ENCODE results near the gene RAD23A. TPM values are rescaled to one million over a fixed set of nuclear protein-coding genes. Genes with fewer than 3 reads are reported as not detected.
A peak's percentile ranks its signal among the peaks of the same experiment; 100 is the strongest.

RAD23A gene
- total RNA-seq, 1 donor from 2014 or later = 80.7 TPM

DNA sequence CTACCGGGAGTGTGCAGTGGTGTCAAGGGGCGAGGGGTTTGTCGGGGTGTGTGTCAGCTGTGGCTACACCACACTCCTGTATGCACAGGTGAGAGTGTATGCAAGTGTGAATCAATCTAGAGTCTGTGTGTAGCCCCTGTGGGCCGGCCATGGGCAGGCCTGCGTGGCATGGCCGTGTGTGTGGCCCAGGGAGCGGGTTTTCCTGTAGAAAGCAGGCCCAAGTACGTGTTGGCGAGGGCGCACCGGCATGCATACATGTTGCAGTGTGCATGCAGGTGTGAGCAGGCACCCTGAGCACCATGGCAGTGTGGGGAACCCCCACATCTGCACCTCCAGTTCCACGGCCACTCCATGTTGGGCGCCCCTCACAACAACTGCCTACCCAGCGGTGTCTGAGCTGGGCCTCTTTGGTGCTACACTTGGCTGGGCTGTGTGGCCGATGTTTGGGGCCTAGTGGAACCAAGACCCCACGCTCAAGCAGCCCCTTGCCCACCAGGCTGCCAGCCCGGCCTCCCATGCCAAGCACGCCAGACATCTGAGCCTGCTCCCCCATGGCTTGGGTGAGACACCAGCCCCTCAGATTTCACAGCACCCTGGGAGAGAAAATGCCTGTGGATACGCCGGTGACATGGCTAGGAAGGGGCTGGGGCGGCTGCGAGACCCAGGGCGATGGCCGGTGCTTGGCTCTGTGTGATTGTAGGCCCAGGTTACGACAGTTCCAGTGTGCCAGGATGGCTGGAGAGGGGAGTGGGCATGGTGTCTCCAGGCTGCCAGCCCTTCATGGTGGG lies 51.7 kb downstream of the RAD23A start:
- H3K27ac Mint-ChIP-seq = no peak overlapping the region
- peaks cover 16% of the 10 kb centered on the region for H3K4me1 Mint-ChIP-seq
- no peak for TF ChIP-seq CTCF (IDR thresholded peaks at IDR 0.05; ENCODE audit: unreplicated experiment)
- DNase-seq (ENCODE audit: low spot score in 2 of 2, unreplicated experiment in 2 of 2) = no peak
- H3K4me3 Mint-ChIP-seq = peak overlapping the region; percentile 62
- peaks cover 17% of the 10 kb centered on the region for H3K36me3 Mint-ChIP-seq
- H3K27me3 Mint-ChIP-seq (ENCODE audit: low read depth) = peaks cover 82% of the 10 kb centered on the region
- H3K9me3 Mint-ChIP-seq = no peaks in the 10 kb centered on the region

DNA sequence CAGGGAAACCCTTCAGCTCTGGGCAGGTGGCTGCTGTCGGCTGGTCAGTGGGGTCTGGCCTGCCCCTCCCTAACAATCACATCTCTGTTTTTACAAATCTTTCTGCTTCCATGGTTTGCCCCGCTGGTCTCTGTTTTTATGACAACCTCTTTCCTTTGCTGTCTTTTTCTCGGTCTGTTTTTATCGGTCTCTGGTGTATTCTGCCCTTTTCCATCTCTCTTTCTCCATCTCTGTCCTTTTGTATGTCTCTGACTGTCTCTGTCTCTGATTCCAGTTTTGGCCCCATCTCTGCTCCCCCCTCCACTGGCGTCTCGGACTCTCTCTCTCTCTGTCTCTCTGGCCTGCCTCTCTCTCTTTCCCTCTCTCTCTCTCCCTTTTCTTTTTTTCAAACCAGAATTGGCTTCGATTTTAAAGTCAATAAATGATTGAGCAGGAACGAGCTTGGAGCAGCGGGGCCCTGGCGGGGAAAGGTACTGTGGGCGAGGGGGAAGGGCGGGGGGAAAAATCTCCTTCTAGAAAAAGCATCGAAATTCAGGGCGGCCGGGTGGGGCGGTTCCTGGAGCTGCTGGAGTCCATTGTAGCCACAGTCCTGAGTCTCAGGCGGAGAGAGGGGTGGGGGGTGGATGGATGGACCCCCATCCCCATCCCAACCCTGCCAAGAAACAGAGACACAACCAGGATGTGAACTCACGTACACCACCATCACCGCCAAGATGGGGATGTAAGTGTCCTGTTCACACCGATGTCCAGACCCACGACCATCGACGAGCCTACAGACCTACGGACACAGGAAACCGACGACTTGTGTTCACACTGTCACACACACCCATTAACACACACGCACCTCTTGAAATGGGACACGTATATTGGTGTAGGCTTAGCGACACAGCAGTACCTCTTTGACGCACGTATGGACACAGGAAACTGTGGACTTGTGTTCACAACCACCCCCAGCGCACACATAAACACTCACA lies 52.6 kb downstream of the RAD23A start:
- Mint-ChIP-seq H3K4me3 (peak overlapping the region; percentile 27), H3K4me1 (peaks cover 19% of the 10 kb centered on the region), H3K36me3 (peaks cover 19% of the 10 kb centered on the region), H3K9me3 (no peaks in the 10 kb centered on the region), H3K27ac (no peak overlapping the region), H3K27me3 (ENCODE audit: low read depth) (peaks cover 79% of the 10 kb centered on the region)
- DNase-seq (ENCODE audit: low spot score in 2 of 2, unreplicated experiment in 2 of 2) = no peak
- TF ChIP-seq CTCF (IDR thresholded peaks at IDR 0.05; ENCODE audit: unreplicated experiment) = no peak

GRCh38 chr19:13001166-13001501 lies 55.5 kb downstream of the RAD23A start:
- no peak overlapping the region for H3K4me3 Mint-ChIP-seq
- H3K4me1 Mint-ChIP-seq = peaks cover 12% of the 10 kb centered on the region
- H3K27ac Mint-ChIP-seq = no peak overlapping the region
- DNase-seq (ENCODE audit: low spot score in 2 of 2, unreplicated experiment in 2 of 2) = no peak
- H3K36me3 Mint-ChIP-seq = peaks cover 25% of the 10 kb centered on the region
- peaks cover 86% of the 10 kb centered on the region for H3K27me3 Mint-ChIP-seq (ENCODE audit: low read depth)
- no peak for TF ChIP-seq CTCF (IDR thresholded peaks at IDR 0.05; ENCODE audit: unreplicated experiment)
- H3K9me3 Mint-ChIP-seq = no peaks in the 10 kb centered on the region

- H3K27ac Mint-ChIP-seq = no peak overlapping the region
Measured at GRCh38 chr19:13001502-13002165, 56.0 kb downstream of the RAD23A start.

More at GRCh38 chr19:13001502-13002165, 56.0 kb downstream of the RAD23A start:
- no peaks in the 10 kb centered on the region for H3K9me3 Mint-ChIP-seq
- no peak overlapping the region for H3K4me3 Mint-ChIP-seq
- no peak for TF ChIP-seq CTCF (IDR thresholded peaks at IDR 0.05; ENCODE audit: unreplicated experiment)
- H3K36me3 Mint-ChIP-seq = peaks cover 25% of the 10 kb centered on the region
- no peak for DNase-seq (ENCODE audit: low spot score in 2 of 2, unreplicated experiment in 2 of 2)
- H3K27me3 Mint-ChIP-seq (ENCODE audit: low read depth) = peaks cover 88% of the 10 kb centered on the region
- H3K4me1 Mint-ChIP-seq = peaks cover 12% of the 10 kb centered on the region

Measured in mesothelial cell of epicardium (in vitro differentiated cells).